A204.1 (cell line): Measurements from ENCODE around the gene PTPN5.
A peak's percentile ranks its signal among the peaks of the same experiment; 100 is the strongest.
"Not testable (repeated sequence)": the region's sequence is repeated elsewhere in the genome, so short reads cannot be mapped to it uniquely, and the experiment has no call there.

Experiments used
- FAIRE-seq: peaks from 2 replicates; lab custom pipeline; 2012; peaks lifted over from hg19 to GRCh38; lab: Jason Lieb, UNC

PTPN5 gene

DNA sequence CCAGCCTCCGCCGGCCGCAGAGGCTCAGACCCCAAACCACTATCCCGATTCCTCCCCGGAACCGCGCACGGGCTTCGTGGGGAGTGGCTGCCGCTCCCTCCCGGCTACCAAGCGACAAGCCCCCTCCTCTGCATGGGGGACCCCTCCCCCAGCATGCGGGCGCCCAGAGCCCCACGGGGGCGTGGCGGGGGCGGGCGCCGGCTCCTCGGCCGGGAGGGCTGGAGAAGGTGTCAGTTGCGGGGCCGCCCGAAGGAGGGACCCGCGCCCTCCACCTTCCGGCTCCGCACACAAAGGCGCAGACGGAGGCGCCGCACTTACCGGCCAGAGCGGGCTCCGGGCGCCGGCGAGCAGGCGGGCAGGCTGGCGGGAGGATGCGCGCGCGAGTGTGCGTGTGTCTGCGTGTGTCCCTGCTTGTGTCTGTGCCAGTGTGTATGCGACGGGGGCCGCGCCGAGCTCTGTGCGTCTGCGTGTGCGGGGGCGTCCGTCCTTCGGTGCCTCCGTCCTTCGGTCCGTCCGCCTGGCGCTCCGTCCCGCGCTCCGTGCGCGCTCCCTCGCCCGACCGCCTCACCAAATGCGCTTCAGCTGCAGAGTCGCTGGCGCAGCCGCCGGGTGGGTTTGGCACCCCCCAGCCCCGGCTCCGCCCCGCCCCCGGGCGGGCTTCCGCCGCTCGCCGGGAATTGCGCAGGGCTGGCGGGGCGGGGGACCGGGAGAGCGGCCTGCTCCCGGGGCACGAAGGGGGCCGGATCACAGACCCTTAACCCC, at the start of gene PTPN5:
TSS of gene PTPN5 (minus strand) at position 592 of the 762 bp plus-strand sequence. CDS start 19,840 bp downstream, outside the sequence.
- FAIRE-seq, result no peak

DNA sequence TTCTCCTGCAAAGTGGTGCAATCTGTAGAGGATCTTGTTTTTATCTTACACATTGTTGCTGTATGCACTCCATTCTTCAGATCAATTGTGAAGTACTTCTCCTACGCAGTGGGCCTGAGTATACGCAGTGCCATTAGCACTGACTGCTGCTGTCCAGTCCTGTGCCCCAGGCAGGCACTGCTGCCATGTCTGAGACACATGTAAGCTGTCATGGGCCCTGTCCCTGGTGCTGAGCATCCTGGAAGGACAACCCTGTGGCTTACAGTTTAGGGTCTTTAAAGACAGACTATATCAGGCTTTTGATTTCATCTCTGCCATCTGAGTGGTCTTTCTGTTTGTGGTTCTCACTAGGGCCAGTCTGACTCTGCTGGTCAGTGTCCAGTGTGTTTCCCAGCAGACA, 44.8 kb upstream of the PTPN5 start:
- FAIRE-seq, result no peak

DNA sequence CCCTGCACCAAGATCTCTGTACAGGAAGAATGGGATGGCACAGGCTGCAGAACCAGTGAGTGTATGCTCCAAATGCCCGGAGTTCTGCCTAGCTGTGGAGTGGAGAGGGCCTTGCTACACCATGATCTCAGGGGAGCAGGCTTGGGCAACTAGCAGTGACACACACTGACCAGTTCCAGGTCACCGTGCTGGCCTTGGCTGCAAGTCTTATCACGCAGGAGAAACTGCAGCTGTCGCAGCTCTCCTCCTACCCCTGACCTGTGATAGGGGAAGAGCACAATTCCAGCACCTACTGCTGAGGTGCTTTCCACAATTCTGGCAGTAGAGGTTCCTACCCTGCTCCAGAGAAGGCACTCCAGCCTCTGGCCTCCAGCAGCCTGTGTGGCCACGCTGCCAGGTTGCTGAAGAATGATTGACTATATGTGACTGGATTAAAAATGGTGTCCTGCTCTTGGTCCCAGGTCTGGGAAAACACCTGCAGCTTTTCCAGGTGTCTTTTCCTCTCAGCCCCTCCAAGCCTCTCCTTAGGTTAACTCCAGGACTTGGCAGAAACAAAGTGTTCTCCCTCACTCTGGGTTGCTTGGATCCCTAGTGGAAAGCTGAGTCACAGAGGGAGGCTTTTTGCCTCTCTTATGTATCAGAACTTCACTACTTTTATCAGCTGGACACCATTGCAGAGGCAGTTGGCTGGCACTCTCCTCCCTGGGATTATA, 43.3 kb upstream of the PTPN5 start:
- no peak for FAIRE-seq

DNA sequence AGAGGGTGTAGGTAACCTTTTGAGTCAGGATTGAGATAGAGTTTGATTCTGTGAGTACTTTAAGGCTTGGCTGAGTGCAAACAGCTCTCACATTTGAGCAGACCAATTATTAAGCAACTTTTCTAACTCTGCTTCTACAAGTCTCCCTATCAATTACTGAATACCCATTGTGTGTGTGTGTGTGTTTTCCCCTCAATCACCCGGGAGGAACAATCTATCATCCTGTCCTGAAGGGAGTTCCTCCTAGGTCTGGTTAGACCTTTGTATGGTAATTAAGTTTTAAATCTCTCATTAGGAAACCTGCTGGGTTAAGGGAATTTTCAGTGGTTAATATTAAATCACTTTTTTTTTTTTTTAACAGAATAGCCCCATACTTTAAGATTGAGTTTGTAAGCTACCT, 28.6 kb upstream of the PTPN5 start:
- FAIRE-seq, result not testable (repeated sequence)

DNA sequence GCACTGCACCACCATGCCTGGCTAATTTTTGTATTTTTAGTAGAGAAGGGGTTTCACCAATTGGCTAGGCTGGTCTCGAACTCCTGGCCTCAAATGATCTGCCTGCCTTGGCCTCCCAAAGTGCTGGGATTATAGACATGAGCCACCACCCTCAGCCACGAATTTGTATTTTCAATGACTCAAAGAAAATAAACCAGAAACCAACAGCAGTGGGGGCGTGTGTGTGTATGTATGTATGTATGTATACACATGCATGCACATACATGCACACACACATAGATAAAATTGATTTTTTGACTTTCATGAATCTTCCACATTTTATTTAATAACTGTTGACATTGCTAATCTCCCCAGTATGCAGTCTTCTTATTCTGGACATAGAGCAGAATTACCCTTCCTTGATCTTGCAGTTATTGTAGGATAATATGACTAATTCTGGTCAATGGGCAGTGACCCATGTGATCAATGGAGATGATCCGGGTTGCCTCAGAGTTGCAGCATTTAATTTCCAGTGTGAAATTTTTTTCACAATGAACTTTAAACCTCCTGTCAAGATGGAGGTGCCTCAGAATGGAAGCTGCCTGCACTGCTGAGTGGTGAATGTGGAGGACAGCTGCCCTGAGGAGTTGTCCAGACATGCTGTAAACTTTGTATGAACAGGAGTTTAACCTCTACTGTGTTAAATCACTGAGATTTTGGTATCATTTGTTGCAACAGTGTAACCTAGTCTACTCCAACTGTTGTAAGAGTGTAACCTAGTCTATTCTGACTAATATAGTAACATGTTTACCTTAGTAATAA, 12.8 kb upstream of the PTPN5 start:
- FAIRE-seq, result no peak

DNA sequence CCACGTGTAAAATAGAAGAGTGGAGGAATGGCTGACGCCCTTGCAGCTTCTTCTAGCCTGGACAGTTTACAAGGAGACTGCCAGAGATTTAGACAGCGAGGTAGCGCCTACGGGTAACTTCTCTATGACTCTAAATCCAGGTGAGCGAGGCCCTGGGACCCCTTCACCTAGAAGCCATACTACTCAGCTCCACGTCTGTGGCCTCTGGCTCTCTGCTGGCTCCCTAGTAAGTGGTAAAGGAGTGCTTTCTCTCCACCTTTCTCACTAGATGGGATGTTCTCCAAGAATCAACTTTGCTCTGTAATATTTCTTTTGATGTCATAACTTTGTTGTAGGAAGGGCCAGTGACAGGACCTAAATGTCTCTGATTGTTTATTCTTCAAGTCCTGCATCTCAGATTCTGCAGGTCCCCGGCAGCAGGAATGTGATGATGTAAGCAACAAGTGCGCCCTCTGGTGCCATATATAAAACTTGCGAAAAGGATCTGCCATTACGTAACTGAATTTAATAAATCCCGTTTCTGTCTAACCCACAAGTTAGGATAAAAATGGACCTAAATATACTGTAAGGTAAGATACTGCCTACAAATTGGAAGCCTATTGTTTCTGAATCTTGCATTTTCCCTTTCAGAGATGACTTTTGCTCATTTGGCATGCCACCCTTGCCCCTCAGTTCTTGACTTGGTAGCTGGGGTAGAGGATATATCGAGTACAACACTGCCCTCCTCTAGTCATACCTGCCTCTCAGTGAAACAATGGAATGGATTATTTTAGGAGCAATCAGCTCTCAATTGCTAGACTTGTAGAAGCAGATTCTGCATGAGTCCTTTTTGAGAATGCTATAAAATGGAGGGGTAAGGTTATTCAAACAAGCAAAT, 11.0 kb upstream of the PTPN5 start:
- peak; percentile 90 for FAIRE-seq

DNA sequence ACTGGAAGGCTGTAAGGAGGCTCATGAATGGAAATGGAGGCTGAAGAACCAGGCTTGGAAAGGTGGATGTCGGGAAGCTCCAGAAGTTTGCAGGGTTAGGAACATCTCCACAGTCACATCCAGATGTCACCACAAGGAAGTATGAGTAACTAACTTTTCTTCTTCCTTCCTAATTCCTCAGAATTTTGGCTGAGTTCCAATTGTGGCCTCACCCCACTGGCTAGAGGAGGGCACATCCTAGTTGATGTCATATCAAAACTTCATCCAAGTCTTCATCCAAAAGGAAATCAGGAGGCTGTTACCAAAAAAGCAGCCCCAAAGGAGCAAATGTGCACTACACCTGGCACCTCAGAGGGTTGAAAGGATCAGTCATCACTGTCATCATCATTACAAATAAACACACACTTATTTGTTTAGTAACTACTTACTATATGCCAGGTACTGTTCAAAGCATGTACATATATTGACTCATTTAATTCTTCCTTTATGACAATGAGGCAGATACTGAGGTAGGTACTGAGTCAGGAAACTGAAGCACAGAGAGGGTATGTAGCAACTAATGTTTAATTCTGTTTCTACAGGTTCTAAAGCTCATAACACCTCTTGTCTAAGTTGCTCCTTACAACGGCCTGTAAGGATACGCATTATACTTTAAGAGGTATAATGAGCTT, 7.3 kb upstream of the PTPN5 start:
- no peak for FAIRE-seq

DNA sequence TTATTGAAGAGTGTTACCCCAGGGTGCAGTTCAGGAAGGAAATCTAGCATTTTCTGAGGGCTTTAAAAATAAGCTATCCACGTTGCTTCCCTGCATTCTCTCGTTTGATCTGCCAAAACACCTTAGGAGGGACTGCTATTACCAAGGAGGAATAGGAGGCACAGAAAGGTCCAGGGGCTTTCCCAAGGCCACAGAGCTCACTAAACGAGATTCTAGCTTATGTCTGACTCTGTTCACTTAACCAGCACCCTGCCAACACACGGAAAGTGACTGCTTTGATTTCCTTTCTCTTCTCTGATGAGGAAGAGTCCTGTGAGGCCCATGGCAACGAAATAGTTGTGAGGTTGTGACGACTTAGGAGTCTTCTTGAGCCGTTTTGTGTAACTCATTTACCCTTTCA, 3.4 kb upstream of the PTPN5 start:
- no peak for FAIRE-seq

DNA sequence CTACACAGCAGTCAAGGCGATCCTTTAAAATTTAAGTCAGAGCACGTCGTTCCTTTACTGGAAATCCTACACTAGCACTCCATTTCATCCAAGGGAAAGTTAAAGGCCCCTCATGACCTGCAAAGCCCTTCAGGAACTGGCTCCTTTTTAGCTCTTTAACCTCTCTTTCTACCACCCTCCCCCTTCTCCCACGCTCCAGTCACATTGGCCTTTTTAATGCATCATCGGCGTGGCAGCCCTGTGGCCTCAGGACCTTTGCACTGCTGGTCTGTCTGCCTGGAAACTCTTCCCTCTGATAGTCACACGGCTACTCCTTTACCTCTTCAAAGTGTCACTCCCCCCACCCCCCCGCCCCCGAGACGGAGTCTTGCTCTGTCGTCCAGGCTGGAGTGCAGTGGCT, 1.2 kb upstream of the PTPN5 start:
- no peak for FAIRE-seq

DNA sequence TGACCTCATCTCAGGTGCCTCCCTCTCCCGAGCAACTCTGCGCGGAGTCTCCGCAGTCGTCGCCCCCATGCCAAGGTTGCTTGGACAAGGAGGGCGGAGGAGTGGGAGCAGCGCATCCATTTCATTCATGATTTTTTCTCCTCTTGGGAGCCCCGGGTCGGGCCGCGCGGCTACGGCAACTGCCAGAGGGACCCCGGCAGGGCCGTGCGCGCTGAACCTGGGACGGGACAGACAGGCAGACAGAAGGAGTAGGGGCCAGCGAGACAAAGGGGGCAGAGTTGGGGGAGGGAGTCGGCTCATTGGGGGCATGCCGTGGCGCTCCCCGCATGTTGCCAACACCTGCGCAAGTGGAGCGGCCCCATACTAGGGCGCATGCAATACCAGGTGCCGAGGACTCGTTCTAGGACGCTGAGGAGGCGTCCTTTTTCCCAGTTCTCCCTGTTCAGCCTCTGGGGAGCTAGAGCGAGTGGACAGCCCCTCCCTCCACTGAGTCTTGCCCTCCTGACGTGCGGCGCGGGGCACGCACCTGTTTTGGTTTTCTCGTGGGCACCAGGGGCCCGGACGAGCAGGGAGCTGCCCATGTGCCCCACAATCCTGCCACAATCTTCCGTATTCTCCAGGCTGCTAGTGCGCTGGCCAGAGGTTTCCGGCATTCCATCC, 501 bp upstream of the PTPN5 start:
- no peak for FAIRE-seq

DNA sequence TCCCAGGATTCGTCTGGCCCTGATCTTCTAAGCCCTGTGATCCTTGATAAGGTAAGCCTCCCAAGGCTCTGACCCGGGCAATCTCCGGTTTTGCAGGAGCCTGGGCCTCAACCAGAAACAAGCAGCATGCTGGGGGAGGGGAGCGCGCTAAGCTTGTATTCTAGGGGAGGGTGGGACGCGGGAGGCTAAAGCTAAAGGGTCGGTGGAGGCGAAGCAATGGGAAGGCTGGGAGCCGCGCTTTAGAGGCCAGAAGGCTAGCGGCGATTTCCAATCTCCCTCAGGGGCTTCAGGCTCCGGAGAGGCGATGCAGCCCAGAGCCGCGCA, 753 bp downstream of the PTPN5 start:
- FAIRE-seq, result no peak

DNA sequence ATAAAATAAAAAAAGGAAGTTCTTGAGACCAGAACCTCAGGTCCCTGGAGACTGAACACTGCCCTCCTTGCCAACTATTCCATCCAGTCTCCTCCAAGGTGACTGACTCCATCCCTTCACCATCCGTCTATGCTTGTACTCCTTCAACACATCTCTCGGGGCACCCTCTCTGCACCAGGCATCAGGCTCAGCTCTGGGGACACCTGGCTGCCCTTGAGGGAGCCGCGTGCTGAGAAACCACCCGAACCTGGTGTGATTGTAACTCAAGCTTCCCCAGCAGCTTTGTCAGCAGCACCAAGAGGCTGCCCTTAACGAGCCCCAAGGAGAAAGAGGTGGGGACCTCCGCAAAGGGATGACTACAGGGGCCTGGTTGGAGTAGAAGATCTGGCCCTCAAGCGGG, 1.7 kb downstream of the PTPN5 start:
- FAIRE-seq, result no peak

DNA sequence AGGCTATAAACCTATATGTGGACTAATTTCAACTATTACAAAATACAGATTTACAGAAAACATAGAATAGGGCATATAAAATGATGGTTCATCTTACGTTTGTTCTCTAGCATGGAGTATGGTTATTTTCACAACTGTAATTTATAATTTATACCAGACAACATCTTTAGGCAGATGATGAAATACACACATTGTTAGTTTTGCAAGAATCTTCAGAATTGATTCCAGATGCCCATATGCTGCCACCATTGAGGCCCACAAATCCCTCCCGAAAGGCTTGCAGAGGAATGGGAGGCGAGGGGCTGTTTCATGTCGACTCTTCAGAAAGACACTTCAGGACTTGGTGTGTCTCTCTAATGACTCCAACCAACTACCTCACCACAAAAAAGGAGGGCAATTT, 6.2 kb downstream of the PTPN5 start:
- no peak for FAIRE-seq

DNA sequence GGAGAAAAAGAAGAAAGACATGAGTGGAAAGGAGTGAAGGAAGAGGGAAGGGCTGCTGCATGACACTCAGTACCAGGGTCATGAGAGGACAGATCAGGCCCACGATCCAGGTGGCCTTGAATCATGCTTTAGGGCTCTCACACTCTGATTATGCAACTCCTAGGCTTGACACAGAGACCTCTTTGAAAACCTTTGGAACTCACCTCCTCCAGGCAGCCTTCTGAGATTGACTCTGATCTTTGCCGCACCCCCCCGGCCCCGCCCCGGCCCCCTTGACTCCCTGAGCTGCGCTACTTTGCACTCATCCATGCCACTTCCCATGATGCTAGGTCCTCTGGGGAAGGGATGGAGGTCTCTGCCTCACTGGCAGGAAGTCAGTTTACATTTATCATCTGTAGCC, 10.7 kb downstream of the PTPN5 start:
- no peak for FAIRE-seq

DNA sequence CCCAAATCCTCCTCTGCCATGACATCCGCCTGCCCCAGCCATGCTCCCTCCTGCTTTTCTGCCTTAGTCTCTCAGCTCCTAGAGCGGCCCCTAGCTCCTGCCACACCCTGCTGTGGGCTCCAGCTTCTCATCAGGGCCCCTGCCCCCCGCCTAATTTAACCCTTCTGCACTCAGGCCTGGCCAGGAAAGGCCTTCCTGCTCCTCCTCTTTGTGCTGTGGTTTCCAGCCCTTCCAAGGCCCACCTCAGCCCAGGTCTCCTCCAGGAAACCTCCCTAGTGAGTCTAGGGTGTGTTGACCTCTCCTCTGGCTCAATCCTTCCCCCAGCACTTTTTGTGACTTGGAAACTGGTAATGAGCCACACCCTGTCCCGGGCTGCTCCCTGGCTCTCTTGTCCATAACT, 11.3 kb downstream of the PTPN5 start:
- FAIRE-seq, result no peak

DNA sequence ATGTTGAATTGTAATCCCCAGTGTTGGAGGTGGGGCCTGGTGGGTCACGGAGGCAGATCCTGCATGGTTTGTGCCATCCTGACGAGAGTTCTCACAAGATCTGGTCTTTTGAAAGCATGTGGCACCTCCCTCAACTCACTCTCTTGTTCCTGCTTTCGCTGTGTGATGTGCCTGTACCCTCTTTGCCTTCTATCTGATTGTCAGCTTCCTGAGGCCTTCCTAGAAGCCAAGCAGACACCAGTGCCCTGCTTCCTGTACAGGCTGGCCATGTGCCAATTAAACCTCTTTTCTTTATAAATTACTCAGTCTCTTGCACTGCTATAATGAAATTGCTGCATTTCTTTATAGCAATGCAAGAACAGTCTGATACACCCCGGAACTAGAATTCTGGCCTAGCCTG, 13.1 kb downstream of the PTPN5 start:
- FAIRE-seq, result no peak

DNA sequence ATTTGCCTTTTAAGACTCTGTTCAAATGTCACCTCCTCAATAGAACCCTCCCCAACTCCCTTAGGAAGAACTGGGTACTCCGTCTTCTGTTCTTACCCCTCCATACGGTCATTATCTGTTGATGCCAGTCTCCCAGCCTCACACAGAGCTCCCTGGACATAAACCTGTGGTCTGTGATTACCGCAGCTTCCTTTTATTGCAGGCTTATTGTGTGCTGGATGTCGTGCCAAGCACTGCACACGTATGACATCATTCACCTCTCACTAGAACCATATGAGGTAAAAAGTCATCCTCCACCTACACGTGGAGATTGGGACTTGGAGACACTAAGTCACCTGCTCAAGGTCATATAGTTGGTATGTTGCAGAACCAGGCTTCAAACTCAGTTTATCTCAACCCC, 15.3 kb downstream of the PTPN5 start:
- no peak for FAIRE-seq

DNA sequence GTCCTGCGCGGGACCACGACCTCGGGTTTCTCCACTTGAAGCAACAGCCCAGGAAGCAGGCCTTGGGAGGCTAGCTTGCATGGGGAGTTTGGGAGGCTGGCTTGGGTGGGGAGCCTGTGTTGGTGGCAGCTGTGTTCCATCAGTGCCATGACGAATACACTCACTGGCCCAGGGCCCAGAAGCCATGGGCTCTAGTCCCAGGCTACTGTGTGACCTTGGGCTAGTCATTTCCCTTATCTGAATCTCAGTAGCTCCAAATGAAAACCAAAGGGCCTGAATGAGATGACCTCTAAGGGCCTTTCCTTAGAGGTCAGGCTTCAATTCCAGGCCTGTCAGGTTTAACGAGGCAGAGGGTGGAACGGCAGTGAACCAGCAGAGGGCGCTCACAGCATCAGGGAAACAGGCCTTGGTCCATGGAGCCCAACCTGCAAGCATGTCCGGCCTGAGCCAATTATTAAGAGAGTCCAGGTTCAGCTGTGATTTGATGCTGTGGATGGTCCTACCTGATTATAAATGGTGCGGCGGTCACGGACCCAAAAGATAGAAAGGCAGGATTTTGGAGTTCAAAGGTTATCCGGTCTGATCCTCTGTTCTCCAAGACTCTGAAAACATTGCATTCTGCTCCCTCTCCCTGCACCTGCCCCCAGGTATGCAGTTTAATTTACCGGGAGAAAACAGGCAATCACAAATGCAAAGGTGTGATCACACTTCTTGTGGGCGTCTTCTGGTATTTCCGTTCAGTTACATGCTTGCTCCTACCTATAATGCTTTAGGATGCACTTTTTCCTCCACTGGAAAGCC, 15.9 kb downstream of the PTPN5 start:
- FAIRE-seq, result peak; percentile 23

DNA sequence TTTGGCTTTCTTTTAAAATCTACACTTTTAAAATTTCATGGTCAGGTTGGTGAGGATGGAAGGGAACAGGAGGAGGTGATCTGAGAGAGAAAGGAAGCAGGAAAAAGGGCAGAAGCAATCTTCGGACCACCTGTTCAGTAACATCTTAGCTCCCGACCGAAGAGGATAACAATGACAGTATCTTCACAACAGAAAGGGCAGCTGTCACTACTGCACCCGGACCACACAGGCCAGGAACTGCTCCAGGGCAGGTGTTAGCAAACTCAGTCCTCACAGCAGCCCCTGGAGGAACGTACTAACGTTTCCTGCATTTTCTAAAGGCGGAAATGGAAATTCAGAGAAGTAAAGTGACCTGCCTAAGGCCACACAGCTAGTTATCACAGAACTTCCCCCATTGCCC, 16.8 kb downstream of the PTPN5 start:
- no peak for FAIRE-seq

DNA sequence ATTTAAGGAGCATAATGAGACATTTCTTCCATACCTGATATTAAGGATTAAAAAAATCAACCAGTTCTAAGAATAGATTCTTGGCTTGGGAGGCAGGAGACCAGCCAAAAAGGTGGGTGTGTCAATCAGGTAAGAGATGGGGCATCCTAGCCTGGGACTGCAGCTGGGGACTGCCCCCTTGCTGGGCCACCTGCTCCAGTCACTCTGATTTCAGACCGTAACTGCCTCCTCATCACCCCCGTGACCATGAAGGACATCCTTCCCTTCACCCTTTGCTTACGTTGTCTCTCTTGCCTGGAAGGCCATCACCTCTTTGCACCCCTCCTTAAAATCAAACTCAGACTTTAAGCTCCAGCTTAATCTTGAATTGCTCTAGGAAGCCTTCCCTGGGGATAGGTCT, 17.9 kb downstream of the PTPN5 start:
- no peak for FAIRE-seq
